ENCODE data around the gene KCNH2. TPM values are rescaled to one million over a fixed set of nuclear protein-coding genes. Genes with fewer than 3 reads are reported as not detected.

The KCNH2 gene
- total and polyA plus RNA-seq, 2 experiments from 2014 or later: 8.4 to 9.1 TPM

DNA sequence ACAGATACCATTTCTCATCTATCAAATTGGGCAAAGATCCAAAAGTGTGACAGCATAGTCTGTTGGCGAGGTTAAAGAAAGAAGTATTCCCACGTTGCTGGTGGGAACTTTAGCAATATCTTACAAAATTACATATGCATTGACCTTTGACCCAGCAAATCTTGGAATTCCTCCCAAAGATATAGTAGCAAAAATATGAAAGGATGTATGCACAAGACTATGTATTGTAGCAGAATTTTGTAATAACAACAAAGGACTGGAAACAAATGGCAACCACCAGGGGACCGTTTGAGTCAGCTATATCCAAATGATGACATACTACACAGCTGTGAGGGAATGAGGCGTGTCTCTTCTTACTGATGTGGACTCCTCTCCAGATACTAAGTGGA, 50.2 kb downstream of the KCNH2 start:
- no peak for TF ChIP-seq EZH2phosphoT487 (IDR thresholded peaks at IDR 0.05; ENCODE audit: low read depth, severe bottlenecking, unreplicated experiment)
- no peak for TF ChIP-seq EZH2 (IDR thresholded peaks at IDR 0.05; ENCODE audit: borderline replicate concordance)
- no peak for TF ChIP-seq CTCF (IDR thresholded peaks at IDR 0.05; ENCODE audit: poor library complexity)
- Histone ChIP-seq H3K9me3 (ENCODE audit: low read depth) (no peaks in the 10 kb centered on the region), H3K9me2 (replicated peaks; ENCODE audit: insufficient read depth) (no peaks in the 10 kb centered on the region), H3K4me2 (no peak overlapping the region), H4K20me1 (ENCODE audit: insufficient read depth, poor library complexity, severe bottlenecking) (no peaks in the 10 kb centered on the region), H3K27ac (no peak overlapping the region), H3K4me3 (no peak overlapping the region), H2AFZ (no peak overlapping the region), H3K79me2 (no peaks in the 10 kb centered on the region), H3K27me3 (no peaks in the 10 kb centered on the region), H3K36me3 (replicated peaks; ENCODE audit: insufficient read depth, low read depth) (no peaks in the 10 kb centered on the region), H3K4me1 (ENCODE audit: insufficient read depth) (no peaks in the 10 kb centered on the region)
- WGBS (ENCODE audit: low lambda C conversion rate, missing lambda C conversion rate): 74% methylated on average over 4 of the region's 4 CpGs
- no peak for DNase-seq (ENCODE audit: low spot score)

GRCh38 chr7:150927157-150927955, 50.8 kb downstream of the KCNH2 start:
- no peak for DNase-seq (ENCODE audit: low spot score)
- Histone ChIP-seq H3K79me2 (no peaks in the 10 kb centered on the region), H2AFZ (no peak overlapping the region), H3K36me3 (replicated peaks; ENCODE audit: insufficient read depth, low read depth) (no peaks in the 10 kb centered on the region), H3K9me3 (ENCODE audit: low read depth) (no peaks in the 10 kb centered on the region), H3K4me3 (no peak overlapping the region), H3K4me2 (no peak overlapping the region), H3K27ac (no peak overlapping the region), H3K27me3 (no peaks in the 10 kb centered on the region), H3K4me1 (ENCODE audit: insufficient read depth) (no peaks in the 10 kb centered on the region), H3K9me2 (replicated peaks; ENCODE audit: insufficient read depth) (no peaks in the 10 kb centered on the region), H4K20me1 (ENCODE audit: insufficient read depth, poor library complexity, severe bottlenecking) (no peaks in the 10 kb centered on the region)
- TF ChIP-seq CTCF (IDR thresholded peaks at IDR 0.05; ENCODE audit: poor library complexity) (no peak), EZH2phosphoT487 (IDR thresholded peaks at IDR 0.05; ENCODE audit: low read depth, severe bottlenecking, unreplicated experiment) (no peak), EZH2 (IDR thresholded peaks at IDR 0.05; ENCODE audit: borderline replicate concordance) (no peak)
- 61% methylated on average over 6 of the region's 6 CpGs for WGBS (ENCODE audit: low lambda C conversion rate, missing lambda C conversion rate)

GRCh38 chr7:150926066-150926465, 52.1 kb downstream of the KCNH2 start:
- Histone ChIP-seq H3K27ac (no peak overlapping the region), H3K9me2 (replicated peaks; ENCODE audit: insufficient read depth) (no peaks in the 10 kb centered on the region), H3K27me3 (no peaks in the 10 kb centered on the region), H3K4me3 (no peak overlapping the region), H3K36me3 (replicated peaks; ENCODE audit: insufficient read depth, low read depth) (no peaks in the 10 kb centered on the region), H4K20me1 (ENCODE audit: insufficient read depth, poor library complexity, severe bottlenecking) (no peaks in the 10 kb centered on the region), H3K4me2 (no peak overlapping the region), H3K4me1 (ENCODE audit: insufficient read depth) (no peaks in the 10 kb centered on the region), H3K79me2 (no peaks in the 10 kb centered on the region), H2AFZ (no peak overlapping the region), H3K9me3 (ENCODE audit: low read depth) (no peaks in the 10 kb centered on the region)
- DNase-seq (ENCODE audit: low spot score): no peak
- 91% methylated on average over 7 of the region's 7 CpGs for WGBS (ENCODE audit: low lambda C conversion rate, missing lambda C conversion rate)
- TF ChIP-seq EZH2 (IDR thresholded peaks at IDR 0.05; ENCODE audit: borderline replicate concordance) (no peak), CTCF (IDR thresholded peaks at IDR 0.05; ENCODE audit: poor library complexity) (no peak), EZH2phosphoT487 (IDR thresholded peaks at IDR 0.05; ENCODE audit: low read depth, severe bottlenecking, unreplicated experiment) (no peak)

All from hepatocyte (in vitro differentiated cells).